Testis (tissue), 2 donors: ENCODE results near the gene SREK1IP1.

Experiments
- CTCF ChIP-seq, 3 experiments: fragments of 450-650 bp in 2 of 3; fragments of 200-600 bp in 1 of 3; sonication (generic) in 1 of 3; IDR thresholded peaks; one replicate each; pipeline ENCODE4 v1.5.1; 2016 to 2019; ENCODE audit warnings: antibody characterized with exemption in 3 of 3, mild to moderate bottlenecking in 2 of 3, moderate library complexity in 1 of 3
- POLR2A ChIP-seq: fragments of 450-650 bp; IDR thresholded peaks from one replicate; pipeline ENCODE4 v1.6.1; 2017; ENCODE audit warnings: antibody characterized with exemption, mild to moderate bottlenecking, moderate library complexity

GRCh38 chr5:64811050-64811640, 42.7 kb upstream of the SREK1IP1 start:
- TF ChIP-seq POLR2A (no peak), CTCF (IDR thresholded peaks at IDR 0.05) (peak; percentile 37 to 51 (median 41))
